H1 (cell line): ENCODE measurements around the gene ASF1A. TPM values are rescaled to one million over a fixed set of nuclear protein-coding genes. Genes with fewer than 3 reads are reported as not detected.

Experiments used
- BCL11A ChIP-seq, 2 experiments: IDR thresholded peaks; one replicate each; pipeline ENCODE4 v1.6.1; 2011; ENCODE audit warnings: low read depth in 2 of 2, low read length in 2 of 2, mild to moderate bottlenecking in 2 of 2
- CEBPB ChIP-seq: IDR thresholded peaks from 2 replicates; pipeline ENCODE4 v1.6.1; 2012; ENCODE audit warnings: low read depth, low read length
- JUN ChIP-seq: IDR thresholded peaks from 2 replicates; pipeline ENCODE4 v1.6.1; 2011; ENCODE audit warnings: low read depth, mild to moderate bottlenecking, improper control_type of control experiment, low read length
- polyA plus RNA-seq, 7 experiments: library from polyadenylated mRNA; depleted of rRNA in 3 of 7; stranded (reverse) in 5 of 7; unstranded in 2 of 7; fragments of >200 nt in 5 of 7; fragments of 200-250 nt in 2 of 7; gene quantifications; 1 replicate in 5 of 7; 2 replicates in 1 of 7; 4 replicates in 1 of 7; pipeline versions ENCODE4 v1.2.1 to v1.2.3, GENCODE V29; 2011 to 2013; ENCODE audit warnings: missing spikeins in 2 of 7, mixed read lengths in 2 of 7
- total RNA-seq: library from RNA; stranded (reverse); fragmentation: NEBNext Ultra II Directional; extraction: Animal tissue kit (Norgen Biotek cat#: 25700); gene quantifications from 2 replicates; pipeline ENCODE4 v1.2.1, GENCODE V29; 2021

The ASF1A gene
- total and polyA plus RNA-seq, 2 of the 8 experiments (the other 6 are each of a cell fraction or from before 2014, with no cell fraction given) = 11.4 to 50.2 TPM

GRCh38 chr6:118859517-118860064 is 34.4 kb upstream of the ASF1A start (continued):
- TF ChIP-seq BCL11A (IDR thresholded peaks at IDR 0.05; ENCODE audit: low read depth in 2 of 2, low read length in 2 of 2) (no peak), JUN (no peak), CEBPB (no peak)
